CD14-positive monocyte (primary cell): ENCODE data around the gene BLOC1S1. TPM values are rescaled to one million over a fixed set of nuclear protein-coding genes. Genes with fewer than 3 reads are reported as not detected.

Source experiments
- DNase-seq, 3 donors: peaks; one replicate each; pipeline ENCODE4 v3.0.0-alpha.2; 2011 to 2022
- H2AFZ ChIP-seq: 2 replicates; pipeline ENCODE4 v1.6.0; 2012; ENCODE audit warnings: mild to moderate bottlenecking, low read depth, low read length, inconsistent platforms; ENCODE audit not compliant: insufficient read depth, poor library complexity, severe bottlenecking
- H3K27ac ChIP-seq, 2 donors: 1 replicate in 1 of 2; 2 replicates in 1 of 2; pipeline ENCODE4 v1.5.1; 2012 to 2013; ENCODE audit warnings: low read length in 2 of 2, control low read depth in 1 of 2, inconsistent platforms in 1 of 2, low read depth in 1 of 2, mild to moderate bottlenecking in 1 of 2
- H3K27me3 ChIP-seq, 2 donors: one replicate each; pipeline versions ENCODE4 v1.6.0 to v1.6.1; 2011 to 2013; ENCODE audit warnings: low read length in 2 of 2; ENCODE audit not compliant: control insufficient read depth in 2 of 2, insufficient read depth in 2 of 2
- H3K36me3 ChIP-seq, 2 donors: replicated peaks in 1 of 2; 1 replicate in 1 of 2; 2 replicates in 1 of 2; pipeline versions ENCODE4 v1.5.1 to v1.6.1; 2012 to 2013; ENCODE audit warnings: low read length in 2 of 2, control low read depth in 1 of 2, inconsistent platforms in 1 of 2, mild to moderate bottlenecking in 1 of 2; ENCODE audit not compliant: insufficient read depth in 2 of 2, control insufficient read depth in 1 of 2
- H3K4me1 ChIP-seq, 2 donors: 1 replicate in 1 of 2; 2 replicates in 1 of 2; pipeline versions ENCODE4 v1.5.1 to v1.6.1; 2012 to 2013; ENCODE audit warnings: low read length in 2 of 2, control low read depth in 1 of 2, inconsistent platforms in 1 of 2, mild to moderate bottlenecking in 1 of 2, moderate library complexity in 1 of 2; ENCODE audit not compliant: insufficient read depth in 2 of 2, control insufficient read depth in 1 of 2
- H3K4me2 ChIP-seq: replicated peaks from 2 replicates; pipeline ENCODE3; 2012; ENCODE audit warnings: low read length, moderate library complexity, mild to moderate bottlenecking; ENCODE audit not compliant: poor library complexity, severe bottlenecking; ENCODE audit errors: extremely low read depth
- H3K4me3 ChIP-seq, 3 experiments: fragments of 200-600 bp in 1 of 3; sonication (generic) in 1 of 3; replicated peaks in 1 of 3; 1 replicate in 2 of 3; 2 replicates in 1 of 3; pipeline ENCODE4 v1.5.1; 2011 to 2013; ENCODE audit warnings: low read length in 3 of 3, mild to moderate bottlenecking in 3 of 3, control low read depth in 2 of 3, low read depth in 2 of 3, inconsistent platforms in 1 of 3, moderate library complexity in 1 of 3
- H3K79me2 ChIP-seq: 2 replicates; pipeline ENCODE4 v1.6.0; 2012; ENCODE audit warnings: mild to moderate bottlenecking, control low read depth, inconsistent platforms, low read length, moderate library complexity; ENCODE audit not compliant: insufficient read depth
- H3K9ac ChIP-seq: 2 replicates; pipeline ENCODE4 v1.6.0; 2017; ENCODE audit warnings: low read length, mild to moderate bottlenecking; ENCODE audit not compliant: insufficient read depth, poor library complexity, severe bottlenecking
- H3K9me3 ChIP-seq, 2 donors: replicated peaks in 1 of 2; 1 replicate in 1 of 2; 2 replicates in 1 of 2; pipeline versions ENCODE4 v1.5.1 to v1.6.1; 2012 to 2013; ENCODE audit warnings: low read length in 2 of 2, control low read depth in 1 of 2; ENCODE audit not compliant: control insufficient read depth in 1 of 2, insufficient read depth in 1 of 2
- H4K20me1 ChIP-seq: 2 replicates; pipeline ENCODE4 v1.6.0; 2012; ENCODE audit warnings: mild to moderate bottlenecking, low read length, control low read depth, moderate library complexity; ENCODE audit not compliant: insufficient read depth
- H3K27ac Mint-ChIP-seq, 7 donors: one replicate each; pipeline ENCODE4 v1.8.0; 2020; ENCODE audit warnings: mild to moderate bottlenecking in 7 of 7, mixed read lengths in 7 of 7, moderate library complexity in 6 of 7, inconsistent platforms in 2 of 7
- H3K27me3 Mint-ChIP-seq, 3 donors: one replicate each; pipeline ENCODE4 v1.8.0; 2021 to 2022; ENCODE audit warnings: low read depth in 3 of 3, mild to moderate bottlenecking in 3 of 3, mixed read lengths in 3 of 3, moderate library complexity in 3 of 3, inconsistent platforms in 1 of 3
- H3K36me3 Mint-ChIP-seq, 2 donors: one replicate each; pipeline ENCODE4 v1.8.0; 2020; ENCODE audit warnings: mixed read lengths in 2 of 2, inconsistent platforms in 1 of 2, mild to moderate bottlenecking in 1 of 2
- H3K4me1 Mint-ChIP-seq: one replicate; pipeline ENCODE4 v1.8.0; 2020; ENCODE audit warnings: mild to moderate bottlenecking, mixed read lengths
- H3K4me3 Mint-ChIP-seq, 2 donors: one replicate each; pipeline ENCODE4 v1.8.0; 2020; ENCODE audit warnings: mild to moderate bottlenecking in 2 of 2, mixed read lengths in 2 of 2, moderate library complexity in 1 of 2
- H3K9me3 Mint-ChIP-seq, 7 donors: one replicate each; pipeline ENCODE4 v1.8.0; 2020 to 2022; ENCODE audit warnings: mixed read lengths in 7 of 7, mild to moderate bottlenecking in 6 of 7, moderate library complexity in 6 of 7, inconsistent platforms in 2 of 7
- WGBS: methylation state at CpG from one replicate; pipeline ENCODE4 v1.1.5; 2013; ENCODE audit warnings: missing lambda C conversion rate; ENCODE audit not compliant: insufficient coverage; 5-methylcytosine and 5-hydroxymethylcytosine counted together
- intact Hi-C, 2 donors: fragments of 100-400 bp; cut with micrococcal nuclease; formaldehyde crosslinking; loops; one replicate each; pipeline versions ENCODE4 v1.15.0 to v1.15.1; 2023
- polyA plus RNA-seq, 3 donors: library from polyadenylated mRNA; depleted of rRNA in 1 of 3; unstranded in 2 of 3; stranded (reverse) in 1 of 3; fragments of 300-500 nt in 2 of 3; fragments of >200 nt in 1 of 3; fragmentation: Illumina TruSeq in 2 of 3; gene quantifications; 1 replicate in 2 of 3; 2 replicates in 1 of 3; pipeline ENCODE4 v1.2.3, GENCODE V29; 2012 to 2021
- TF ChIP-seq, protein P1 (sequence below): fragments of 200-600 bp; IDR thresholded peaks from one replicate; pipeline ENCODE4 v1.8.0; 2022; ENCODE audit warnings: antibody characterized with exemption, mild to moderate bottlenecking

Gene BLOC1S1
- polyA plus RNA-seq, 3 donors, result 222 to 358 (median 223) TPM

DNA sequence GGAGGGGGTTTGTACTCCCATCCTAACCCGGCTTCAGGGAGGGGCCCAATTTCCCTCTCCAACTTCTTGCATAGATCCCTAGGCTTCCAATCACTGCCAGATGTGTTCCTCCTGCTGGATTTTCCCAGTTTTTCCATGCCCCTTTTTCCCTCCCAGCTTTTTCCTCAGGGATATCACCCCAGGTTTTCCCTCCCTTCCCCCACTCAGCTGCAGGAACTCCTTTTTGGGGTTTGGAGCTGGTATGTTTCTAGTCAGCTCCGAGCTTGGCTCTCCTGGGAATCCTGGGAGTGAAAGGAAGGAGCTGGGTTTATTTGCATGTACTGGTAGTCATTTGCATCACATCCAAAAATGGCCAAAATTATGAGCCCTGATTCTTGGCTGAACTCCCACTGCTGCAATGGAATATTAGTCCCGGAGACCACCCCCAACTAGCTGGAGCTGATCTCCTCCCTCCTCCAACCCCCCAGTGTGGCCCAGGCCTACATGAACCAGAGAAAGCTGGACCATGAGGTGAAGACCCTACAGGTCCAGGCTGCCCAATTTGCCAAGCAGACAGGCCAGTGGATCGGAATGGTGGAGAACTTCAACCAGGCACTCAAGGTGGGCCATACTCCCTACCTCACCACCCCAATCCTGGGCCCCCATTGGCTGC, 2.9 kb downstream of the BLOC1S1 start:
- Histone ChIP-seq H3K4me2 (no peak overlapping the region), H2AFZ (no peak overlapping the region), H3K36me3 (peaks cover 25 to 52% of the 10 kb centered on the region in 2 donors), H3K27ac (no peak overlapping the region), H3K9me3 (no peaks in the 10 kb centered on the region), H4K20me1 (peaks cover 50% of the 10 kb centered on the region), H3K27me3 (no peaks in the 10 kb centered on the region), H3K4me3 (no peak overlapping the region), H3K9ac (no peak overlapping the region), H3K79me2 (peaks cover 29% of the 10 kb centered on the region), H3K4me1 (peaks cover 26 to 50% of the 10 kb centered on the region in 2 donors)
- no peak for DNase-seq
- H3K4me1 Mint-ChIP-seq, result peaks cover 53% of the 10 kb centered on the region
- no peaks in the 10 kb centered on the region for H3K9me3 Mint-ChIP-seq
- peak overlapping the region in 3 of 7 donors; percentile 57 to 92 (median 64) for H3K27ac Mint-ChIP-seq
- 100% methylated on average over 1 of the region's 4 CpGs for WGBS
- no peak overlapping the region for H3K4me3 Mint-ChIP-seq
- H3K36me3 Mint-ChIP-seq, result peaks cover 30 to 47% of the 10 kb centered on the region in 2 donors
- peaks cover 0 to 2% (median 0%) of the 10 kb centered on the region in 3 donors for H3K27me3 Mint-ChIP-seq
- TF ChIP-seq, protein P1, sequence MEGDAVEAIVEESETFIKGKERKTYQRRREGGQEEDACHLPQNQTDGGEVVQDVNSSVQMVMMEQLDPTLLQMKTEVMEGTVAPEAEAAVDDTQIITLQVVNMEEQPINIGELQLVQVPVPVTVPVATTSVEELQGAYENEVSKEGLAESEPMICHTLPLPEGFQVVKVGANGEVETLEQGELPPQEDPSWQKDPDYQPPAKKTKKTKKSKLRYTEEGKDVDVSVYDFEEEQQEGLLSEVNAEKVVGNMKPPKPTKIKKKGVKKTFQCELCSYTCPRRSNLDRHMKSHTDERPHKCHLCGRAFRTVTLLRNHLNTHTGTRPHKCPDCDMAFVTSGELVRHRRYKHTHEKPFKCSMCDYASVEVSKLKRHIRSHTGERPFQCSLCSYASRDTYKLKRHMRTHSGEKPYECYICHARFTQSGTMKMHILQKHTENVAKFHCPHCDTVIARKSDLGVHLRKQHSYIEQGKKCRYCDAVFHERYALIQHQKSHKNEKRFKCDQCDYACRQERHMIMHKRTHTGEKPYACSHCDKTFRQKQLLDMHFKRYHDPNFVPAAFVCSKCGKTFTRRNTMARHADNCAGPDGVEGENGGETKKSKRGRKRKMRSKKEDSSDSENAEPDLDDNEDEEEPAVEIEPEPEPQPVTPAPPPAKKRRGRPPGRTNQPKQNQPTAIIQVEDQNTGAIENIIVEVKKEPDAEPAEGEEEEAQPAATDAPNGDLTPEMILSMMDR, result no peak
- intact Hi-C loops, result loop anchor here in 1 of 2 donors (5.0 kb wide), 1 partner anchor 36 kb away; a partner anchor contains a TSS

DNA sequence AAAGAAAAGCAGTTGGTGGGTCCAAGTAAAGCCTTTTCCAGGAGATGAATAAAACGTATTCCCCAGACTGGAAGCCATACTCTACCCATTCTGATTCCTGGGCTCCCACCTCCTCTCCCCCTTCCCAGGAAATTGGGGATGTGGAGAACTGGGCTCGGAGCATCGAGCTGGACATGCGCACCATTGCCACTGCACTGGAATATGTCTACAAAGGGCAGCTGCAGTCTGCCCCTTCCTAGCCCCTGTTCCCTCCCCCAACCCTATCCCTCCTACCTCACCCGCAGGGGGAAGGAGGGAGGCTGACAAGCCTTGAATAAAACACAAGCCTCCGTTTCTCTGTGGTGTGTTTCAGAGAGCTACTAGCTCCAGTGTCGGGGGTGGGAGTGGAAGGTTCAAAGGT, 3.5 kb downstream of the BLOC1S1 start:
- Histone ChIP-seq H3K27me3 (no peaks in the 10 kb centered on the region), H3K9me3 (no peaks in the 10 kb centered on the region), H2AFZ (no peak overlapping the region), H3K27ac (peak overlapping the region in 1 of 2 donors; percentile 33), H3K9ac (no peak overlapping the region), H3K79me2 (peaks cover 34% of the 10 kb centered on the region), H3K4me2 (no peak overlapping the region), H4K20me1 (peaks cover 56% of the 10 kb centered on the region), H3K4me3 (no peak overlapping the region), H3K4me1 (peaks cover 26 to 56% of the 10 kb centered on the region in 2 donors), H3K36me3 (peaks cover 25 to 58% of the 10 kb centered on the region in 2 donors)
- peaks cover 0 to 2% (median 0%) of the 10 kb centered on the region in 3 donors for H3K27me3 Mint-ChIP-seq
- peak overlapping the region in 3 of 7 donors; percentile 15 to 54 (median 25) for H3K27ac Mint-ChIP-seq
- no peak overlapping the region for H3K4me3 Mint-ChIP-seq
- H3K9me3 Mint-ChIP-seq, result no peaks in the 10 kb centered on the region
- intact Hi-C loops, result loop anchor here in 1 of 2 donors (5.0 kb wide), 1 partner anchor 37 kb away; a partner anchor contains a TSS
- TF ChIP-seq, protein P1, result no peak
- WGBS, result no CpG with 5 or more reads among the region's 7 CpGs
- H3K4me1 Mint-ChIP-seq, result peaks cover 56% of the 10 kb centered on the region
- H3K36me3 Mint-ChIP-seq, result peaks cover 35 to 52% of the 10 kb centered on the region in 2 donors
- DNase-seq, result no peak
